Thyroid gland (tissue), 4 donors: Measurements from ENCODE around the gene MMD. TPM values are rescaled to one million over a fixed set of nuclear protein-coding genes. Genes with fewer than 3 reads are reported as not detected.
A peak's percentile ranks its signal among the peaks of the same experiment; 100 is the strongest.

Experiments
- DNase-seq, 2 donors: peaks; one replicate each; pipeline ENCODE4 v3.0.0-alpha.2; 2019
- H3K27ac ChIP-seq, 3 donors: fragments of 200-600 bp; sonication (generic); 1 replicate in 2 of 3; 2 replicates in 1 of 3; pipeline ENCODE4 v1.5.1; 2016 to 2019; ENCODE audit warnings: mild to moderate bottlenecking in 1 of 3, moderate library complexity in 1 of 3
- H3K27me3 ChIP-seq: fragments of 200-600 bp; sonication (generic); one replicate; pipeline ENCODE4 v1.5.1; 2019
- H3K36me3 ChIP-seq, 2 donors: fragments of 200-600 bp; sonication (generic); one replicate each; pipeline ENCODE4 v1.5.1; 2016 to 2019
- H3K4me1 ChIP-seq, 2 donors: fragments of 200-600 bp; sonication (generic); one replicate each; pipeline ENCODE4 v1.5.1; 2017 to 2019
- H3K4me3 ChIP-seq, 3 donors: fragments of 200-600 bp; sonication (generic); replicated peaks in 1 of 3; 1 replicate in 2 of 3; 2 replicates in 1 of 3; pipeline ENCODE4 v1.5.1; 2016; ENCODE audit warnings: mild to moderate bottlenecking in 1 of 3
- H3K9me3 ChIP-seq: fragments of 200-600 bp; sonication (generic); one replicate; pipeline ENCODE4 v1.5.1; 2017
- POLR2A ChIP-seq, 2 donors: fragments of 450-650 bp; IDR thresholded peaks; one replicate each; pipeline ENCODE4 v1.6.1; 2017; ENCODE audit warnings: antibody characterized with exemption in 2 of 2, mild to moderate bottlenecking in 2 of 2, moderate library complexity in 1 of 2
- WGBS, 2 donors: methylation state at CpG; one replicate each; pipeline ENCODE4 v1.1.5; 2017; 5-methylcytosine and 5-hydroxymethylcytosine counted together
- intact Hi-C: fragments of 100-400 bp; cut with DNase I; formaldehyde crosslinking; loops from one replicate; pipeline ENCODE4 v1.15.1; 2023
- total RNA-seq, 4 donors: library from RNA; depleted of rRNA; stranded (reverse); fragments of >200 nt; gene quantifications; one replicate each; pipeline ENCODE4 v1.2.3, GENCODE V29; 2016
- TF ChIP-seq, protein P1 (sequence below), 6 experiments: fragments of 200-600 bp in 3 of 6; fragments of 450-650 bp in 3 of 6; sonication (generic) in 3 of 6; IDR thresholded peaks; one replicate each; pipeline ENCODE4 v1.5.1; 2016 to 2019; ENCODE audit warnings: antibody characterized with exemption in 6 of 6, mild to moderate bottlenecking in 2 of 6, inconsistent platforms in 1 of 6, moderate library complexity in 1 of 6

The MMD gene
- total RNA-seq, 4 donors from 2014 or later = 8.9 to 21.9 (median 15.3) TPM

DNA sequence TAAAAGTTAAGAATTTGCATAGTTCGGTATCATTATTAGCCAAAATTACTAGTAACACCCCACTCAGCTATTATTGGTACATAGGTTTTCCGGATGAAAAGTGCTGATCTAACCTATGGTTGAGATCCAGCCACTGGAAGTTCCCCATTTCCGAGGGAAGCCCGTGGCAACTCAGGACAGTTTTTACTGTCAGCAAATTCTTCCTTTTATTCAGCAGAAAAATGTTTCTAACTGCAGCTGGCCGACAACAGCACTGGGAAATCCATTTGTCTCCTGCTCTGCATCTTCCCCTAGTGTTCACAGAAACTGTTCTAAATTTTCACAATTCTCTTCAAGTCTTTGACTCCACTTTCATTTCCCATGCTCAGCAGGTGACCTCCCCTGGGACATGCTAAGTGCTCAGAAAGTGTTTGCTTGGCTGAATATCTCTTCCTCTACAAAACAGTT is 15.5 kb upstream of the MMD start:
- intact Hi-C loops = no loop called here
- Histone ChIP-seq H3K27ac (no peak overlapping the region), H3K4me3 (no peak overlapping the region), H3K4me1 (peaks cover 12 to 21% of the 10 kb centered on the region in 2 donors), H3K27me3 (no peaks in the 10 kb centered on the region), H3K36me3 (no peaks in the 10 kb centered on the region), H3K9me3 (no peaks in the 10 kb centered on the region)
- no peak for TF ChIP-seq POLR2A (IDR thresholded peaks at IDR 0.05)
- DNase-seq = peak; percentile 22 to 35
- WGBS, 2 donors = 48 to 60% methylated on average over 5 of the region's 5 CpGs

DNA sequence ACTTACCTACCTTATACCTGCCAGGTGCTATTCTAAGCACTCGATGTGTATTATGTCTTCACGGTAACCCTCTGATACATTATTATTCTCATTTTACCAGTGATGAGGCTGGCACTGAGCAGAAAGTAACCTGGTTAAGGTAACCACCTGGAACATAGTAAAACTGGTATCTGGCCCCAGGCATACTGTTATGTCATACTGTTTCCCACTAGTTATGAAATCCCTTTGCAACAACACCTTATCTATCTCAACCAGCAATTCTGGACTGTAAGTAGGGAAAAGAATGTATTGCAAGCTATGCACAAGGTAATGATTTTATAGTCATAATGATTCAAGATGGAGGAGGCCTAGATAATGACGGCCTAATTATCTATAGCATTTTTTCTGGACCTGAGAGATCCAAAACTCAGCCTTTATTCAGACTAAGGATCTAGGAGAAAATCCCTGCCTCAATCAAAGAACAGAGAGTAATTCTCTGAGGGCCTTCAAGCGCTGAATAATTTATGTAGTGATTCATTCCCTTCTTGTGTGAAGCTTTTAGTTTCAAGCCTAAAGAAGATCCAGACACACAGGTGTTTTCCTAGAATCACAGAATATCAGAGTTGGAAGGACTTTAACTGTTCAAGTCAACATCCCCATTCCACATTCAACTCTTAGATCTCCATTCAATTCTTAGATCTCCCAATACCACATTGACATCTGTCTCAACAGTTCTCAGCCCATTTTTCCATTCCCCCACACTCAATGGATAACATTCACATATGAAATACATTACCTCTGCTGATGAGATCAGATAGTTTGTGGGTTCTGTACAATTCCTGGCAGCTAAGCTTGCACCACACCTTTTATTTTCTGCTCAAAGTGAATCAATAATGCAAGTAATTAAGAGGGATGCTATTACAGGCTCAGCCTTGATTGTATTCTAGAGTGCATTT is 14.9 kb upstream of the MMD start:
- no peak overlapping the region for H3K4me3 ChIP-seq
- H3K27ac ChIP-seq = no peak overlapping the region
- intact Hi-C loops = no loop called here
- TF ChIP-seq POLR2A (IDR thresholded peaks at IDR 0.05) = no peak
- TF ChIP-seq, protein P1, sequence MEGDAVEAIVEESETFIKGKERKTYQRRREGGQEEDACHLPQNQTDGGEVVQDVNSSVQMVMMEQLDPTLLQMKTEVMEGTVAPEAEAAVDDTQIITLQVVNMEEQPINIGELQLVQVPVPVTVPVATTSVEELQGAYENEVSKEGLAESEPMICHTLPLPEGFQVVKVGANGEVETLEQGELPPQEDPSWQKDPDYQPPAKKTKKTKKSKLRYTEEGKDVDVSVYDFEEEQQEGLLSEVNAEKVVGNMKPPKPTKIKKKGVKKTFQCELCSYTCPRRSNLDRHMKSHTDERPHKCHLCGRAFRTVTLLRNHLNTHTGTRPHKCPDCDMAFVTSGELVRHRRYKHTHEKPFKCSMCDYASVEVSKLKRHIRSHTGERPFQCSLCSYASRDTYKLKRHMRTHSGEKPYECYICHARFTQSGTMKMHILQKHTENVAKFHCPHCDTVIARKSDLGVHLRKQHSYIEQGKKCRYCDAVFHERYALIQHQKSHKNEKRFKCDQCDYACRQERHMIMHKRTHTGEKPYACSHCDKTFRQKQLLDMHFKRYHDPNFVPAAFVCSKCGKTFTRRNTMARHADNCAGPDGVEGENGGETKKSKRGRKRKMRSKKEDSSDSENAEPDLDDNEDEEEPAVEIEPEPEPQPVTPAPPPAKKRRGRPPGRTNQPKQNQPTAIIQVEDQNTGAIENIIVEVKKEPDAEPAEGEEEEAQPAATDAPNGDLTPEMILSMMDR (IDR thresholded peaks at IDR 0.05) = no peak
- H3K4me1 ChIP-seq = peaks cover 12 to 21% of the 10 kb centered on the region in 2 donors
- DNase-seq = no peak
- no peaks in the 10 kb centered on the region for H3K9me3 ChIP-seq
- H3K36me3 ChIP-seq = no peaks in the 10 kb centered on the region
- WGBS, 2 donors = 91 to 95% methylated on average over 4 of the region's 4 CpGs
- H3K27me3 ChIP-seq = no peaks in the 10 kb centered on the region

DNA sequence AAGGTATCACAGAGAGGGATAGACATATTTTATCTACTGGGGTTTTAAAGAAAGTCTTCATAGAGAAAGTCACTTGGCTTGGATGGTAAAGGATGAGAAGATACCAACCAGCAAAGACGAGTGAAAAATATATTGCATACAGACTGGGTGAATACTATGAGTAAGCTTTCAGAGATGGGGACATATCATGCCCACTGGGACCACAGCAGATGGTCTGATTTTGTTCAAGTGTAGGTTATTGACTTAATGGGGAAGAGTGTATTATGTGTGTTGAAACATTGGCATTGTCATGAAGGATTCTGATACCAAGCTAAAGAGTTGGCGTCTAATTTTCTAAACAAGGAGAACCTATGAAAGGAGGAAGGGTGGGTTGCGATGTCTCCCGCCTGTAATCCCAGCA is 13.8 kb upstream of the MMD start:
- Histone ChIP-seq H3K4me3 (no peak overlapping the region), H3K36me3 (no peaks in the 10 kb centered on the region), H3K27me3 (no peaks in the 10 kb centered on the region), H3K27ac (no peak overlapping the region), H3K9me3 (no peaks in the 10 kb centered on the region), H3K4me1 (peaks cover 12 to 21% of the 10 kb centered on the region in 2 donors)
- intact Hi-C loops = no loop called here
- no peak for TF ChIP-seq POLR2A (IDR thresholded peaks at IDR 0.05)
- TF ChIP-seq, protein P1 (IDR thresholded peaks at IDR 0.05) = no peak
- WGBS, 2 donors = 69 to 71% methylated on average over 4 of the region's 4 CpGs
- no peak for DNase-seq

DNA sequence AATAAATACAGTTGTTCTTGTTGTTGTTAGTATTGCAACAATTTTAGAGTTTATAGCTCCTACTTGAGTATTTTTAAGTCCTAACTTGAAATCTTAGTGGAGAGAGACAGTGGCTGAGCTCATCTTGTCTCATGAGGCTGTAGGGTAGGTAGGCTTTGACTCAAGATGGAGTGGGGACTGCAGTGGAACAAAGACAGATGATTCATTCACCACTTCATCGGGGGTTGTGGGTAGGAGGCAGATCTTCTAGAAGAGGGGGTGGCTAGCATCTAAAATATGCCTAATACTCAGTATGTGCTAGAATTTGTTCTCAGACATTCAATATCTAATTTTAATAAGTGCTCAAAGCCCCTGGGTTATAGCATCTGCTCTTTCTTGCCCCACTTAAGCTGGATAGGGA is 13.1 kb upstream of the MMD start:
- peaks cover 12 to 21% of the 10 kb centered on the region in 2 donors for H3K4me1 ChIP-seq
- WGBS, 2 donors = 87 to 90% methylated on average over 1 of the region's 1 CpG
- no peaks in the 10 kb centered on the region for H3K36me3 ChIP-seq
- H3K4me3 ChIP-seq = no peak overlapping the region
- DNase-seq = no peak
- no peaks in the 10 kb centered on the region for H3K27me3 ChIP-seq
- no peaks in the 10 kb centered on the region for H3K9me3 ChIP-seq
- intact Hi-C loops = no loop called here
- TF ChIP-seq, protein P1 (IDR thresholded peaks at IDR 0.05) = no peak
- no peak for TF ChIP-seq POLR2A (IDR thresholded peaks at IDR 0.05)
- H3K27ac ChIP-seq = no peak overlapping the region

DNA sequence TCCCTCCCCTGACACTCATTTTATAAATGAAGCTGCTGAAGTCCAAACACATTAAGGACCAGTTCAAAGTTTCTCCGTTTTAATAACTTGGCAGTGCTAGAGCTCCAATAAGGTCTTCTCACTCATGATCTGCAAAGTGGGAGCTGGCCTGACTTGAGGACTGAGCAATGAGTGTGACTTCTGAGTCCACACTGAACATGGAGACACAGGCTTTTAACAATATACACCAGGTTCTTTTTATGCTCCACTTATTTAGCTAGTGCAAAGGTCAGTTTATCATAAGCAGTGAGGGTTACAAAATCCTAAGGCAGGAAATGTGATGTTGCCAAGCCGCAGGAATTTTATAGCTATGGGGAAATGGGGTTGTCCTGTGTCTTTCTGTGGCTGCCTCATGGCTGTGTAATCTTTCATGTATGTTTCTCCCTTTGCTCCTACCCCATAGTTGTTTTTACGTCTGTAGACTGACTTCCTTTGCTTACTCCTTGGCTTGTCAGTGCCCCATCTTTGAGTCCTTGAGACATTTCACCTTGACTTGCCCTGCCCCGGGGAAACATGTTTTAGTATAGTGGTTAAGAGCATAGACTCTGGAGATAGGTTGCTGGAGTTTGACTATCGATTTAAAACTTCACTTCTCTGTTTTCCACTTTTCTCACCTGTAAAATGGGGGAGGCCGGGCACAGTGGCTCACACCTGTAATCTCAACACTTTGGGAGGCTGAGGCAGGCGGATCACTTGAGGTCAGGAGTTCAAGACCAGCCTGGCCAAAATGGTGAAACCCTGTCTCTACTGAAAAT is 12.2 kb upstream of the MMD start:
- Histone ChIP-seq H3K36me3 (no peaks in the 10 kb centered on the region), H3K27me3 (no peaks in the 10 kb centered on the region), H3K4me1 (peaks cover 12 to 21% of the 10 kb centered on the region in 2 donors), H3K27ac (no peak overlapping the region), H3K4me3 (no peak overlapping the region), H3K9me3 (no peaks in the 10 kb centered on the region)
- no peak for TF ChIP-seq POLR2A (IDR thresholded peaks at IDR 0.05)
- TF ChIP-seq, protein P1 (IDR thresholded peaks at IDR 0.05) = no peak
- no peak for DNase-seq
- intact Hi-C loops = no loop called here
- WGBS, 2 donors = 75 to 79% methylated on average over 7 of the region's 7 CpGs
